Measurements from ENCODE around the gene ANKRD18A. TPM values are rescaled to one million over a fixed set of nuclear protein-coding genes. Genes with fewer than 3 reads are reported as not detected.
A peak's percentile ranks its signal among the peaks of the same experiment; 100 is the strongest.

The ANKRD18A gene
- 3.0 TPM for total RNA-seq
- long read RNA-seq, partial matches to known transcripts: 0 of 1 reads
- long read RNA-seq, other reads (novel, unspliced or antisense): 1 of 1 reads

- intact Hi-C loops (cut with DNase I): no loop called here
- peak; percentile 87 for DNase-seq (ENCODE audit: low spot score)
Observed at GRCh38 chr9:38620483-38621433, at the start of gene ANKRD18A. TSS of gene ANKRD18A (minus strand) at chr9:38620596. CDS start at chr9:38620285, 311 bp downstream.

GRCh38 chr9:38668791-38669466, 48.5 kb upstream of the ANKRD18A start:
- DNase-seq (ENCODE audit: low spot score): no peak
- intact Hi-C loops (cut with DNase I): no loop called here

GRCh38 chr9:38662763-38663593, 42.6 kb upstream of the ANKRD18A start:
- intact Hi-C loops (cut with DNase I): no loop called here
- DNase-seq (ENCODE audit: low spot score): no peak

DNA sequence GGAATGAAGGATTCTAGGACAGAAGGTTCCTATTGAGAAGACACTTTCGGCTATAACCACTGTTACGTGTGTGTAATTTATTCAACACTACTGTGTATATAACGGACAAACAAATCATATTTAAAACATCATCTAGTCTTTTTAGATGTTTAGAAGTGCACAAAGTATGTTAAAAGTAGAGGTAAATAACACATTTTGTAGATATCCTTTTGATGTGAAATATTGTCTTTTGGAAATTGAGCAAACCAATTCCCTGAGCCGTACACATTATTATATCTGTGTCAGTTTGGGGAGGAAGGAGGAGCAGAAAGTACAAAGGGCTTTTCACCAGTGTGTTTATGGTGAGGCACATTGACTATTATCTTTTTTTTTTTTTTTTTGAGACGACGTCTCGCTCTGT, 39.1 kb upstream of the ANKRD18A start:
- intact Hi-C loops (cut with DNase I): no loop called here
- DNase-seq (ENCODE audit: low spot score): no peak

DNA sequence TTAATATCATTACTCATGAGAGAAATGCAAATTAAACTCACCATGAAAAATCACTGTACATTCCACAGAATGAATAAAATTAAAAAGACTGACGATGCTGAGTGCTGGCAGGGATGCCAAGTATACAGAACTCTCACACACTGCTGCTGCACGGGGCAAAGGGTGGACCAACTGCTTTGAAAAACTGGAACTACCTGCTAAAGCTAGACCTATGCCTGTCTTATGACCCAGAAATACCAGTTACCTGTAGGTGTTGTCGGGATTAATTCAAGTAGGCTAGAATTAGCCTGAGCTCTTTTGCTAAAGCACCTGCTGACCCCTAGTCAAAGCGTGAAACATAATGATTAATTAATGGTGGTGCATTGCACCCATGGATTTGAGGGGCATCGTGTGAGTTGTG, 36.5 kb upstream of the ANKRD18A start:
- intact Hi-C loops (cut with DNase I): no loop called here
- DNase-seq (ENCODE audit: low spot score): no peak

- no peak for DNase-seq (ENCODE audit: low spot score)
- intact Hi-C loops (cut with DNase I): no loop called here
Observed at GRCh38 chr9:38652486-38652885, 32.1 kb upstream of the ANKRD18A start.

GRCh38 chr9:38652044-38652443, 31.6 kb upstream of the ANKRD18A start:
- intact Hi-C loops (cut with DNase I): no loop called here

GRCh38 chr9:38651400-38652042, 31.1 kb upstream of the ANKRD18A start:
- intact Hi-C loops (cut with DNase I): no loop called here
- no peak for DNase-seq (ENCODE audit: low spot score)

More at GRCh38 chr9:38652044-38652443, 31.6 kb upstream of the ANKRD18A start:
- no peak for DNase-seq (ENCODE audit: low spot score)

DNA sequence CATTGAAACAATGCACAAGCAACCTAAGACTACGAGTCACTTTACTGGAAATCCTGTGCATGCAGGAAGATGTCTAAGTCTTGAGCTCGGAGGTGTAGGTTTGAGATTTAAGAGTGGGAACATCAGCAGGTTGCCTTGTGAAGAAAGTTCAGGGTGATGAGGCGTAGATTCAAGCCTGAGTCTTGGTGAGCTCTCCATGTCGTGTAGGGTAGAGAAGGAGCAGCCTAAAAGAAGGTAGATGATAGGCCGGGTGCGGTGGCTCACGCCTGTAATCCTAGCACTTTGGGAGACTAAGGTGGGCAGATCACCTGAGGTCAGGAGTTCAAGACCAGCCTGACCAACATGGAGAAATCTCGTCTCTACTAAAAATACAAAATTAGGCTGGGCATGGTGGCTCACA, 30.2 kb upstream of the ANKRD18A start:
- intact Hi-C loops (cut with DNase I): no loop called here
- DNase-seq (ENCODE audit: low spot score): no peak

DNA sequence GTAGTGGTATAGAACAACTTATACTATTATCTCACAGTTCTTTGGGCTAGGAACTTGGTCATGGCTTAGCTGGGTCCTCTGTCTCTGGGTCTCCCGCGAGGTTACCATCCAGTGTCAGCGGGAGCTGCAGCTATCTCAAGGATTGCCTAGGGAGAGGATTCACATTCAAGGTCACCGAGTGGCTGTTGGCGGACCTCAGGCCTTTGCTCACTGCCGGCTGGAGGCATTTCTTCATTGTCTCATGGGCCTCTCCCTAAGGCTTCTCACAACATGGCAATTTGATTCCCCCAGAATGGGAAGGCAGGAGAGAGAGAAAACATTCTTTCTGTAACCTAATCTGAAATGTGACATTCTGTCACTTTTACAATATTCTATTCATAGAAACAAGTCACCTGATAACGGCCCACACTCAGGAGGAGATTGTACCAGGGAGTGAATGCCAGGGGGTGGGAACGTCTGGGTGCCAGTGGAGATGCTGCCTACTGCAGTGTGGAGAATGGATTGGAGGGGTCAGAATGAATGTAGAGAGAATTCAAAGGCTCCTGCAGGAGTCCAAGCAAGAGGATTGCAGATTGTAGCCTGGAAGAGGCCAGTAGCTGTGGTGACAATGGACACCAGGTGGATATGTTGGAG, 29.5 kb upstream of the ANKRD18A start:
- DNase-seq (ENCODE audit: low spot score): no peak
- intact Hi-C loops (cut with DNase I): no loop called here

DNA sequence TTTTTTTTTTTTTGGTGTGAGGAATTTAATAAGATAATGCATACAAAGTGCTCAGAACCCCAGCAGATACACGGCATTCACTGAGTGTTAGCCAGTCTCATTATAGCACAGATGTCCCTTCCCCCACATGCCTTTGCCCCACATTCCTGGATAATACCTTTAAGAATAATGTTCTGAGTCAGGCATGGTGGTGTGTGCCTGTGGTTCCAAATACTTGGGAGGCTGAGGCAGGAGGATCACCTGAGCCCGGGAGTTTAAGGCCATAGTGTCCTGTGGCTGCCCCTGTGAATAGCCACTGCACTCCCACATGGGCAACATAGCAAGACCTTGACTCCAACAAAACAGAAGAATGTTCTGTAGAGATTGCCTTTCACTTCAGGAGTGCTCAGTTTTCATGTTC, 24.2 kb upstream of the ANKRD18A start:
- intact Hi-C loops (cut with DNase I): no loop called here
- DNase-seq (ENCODE audit: low spot score): no peak

DNA sequence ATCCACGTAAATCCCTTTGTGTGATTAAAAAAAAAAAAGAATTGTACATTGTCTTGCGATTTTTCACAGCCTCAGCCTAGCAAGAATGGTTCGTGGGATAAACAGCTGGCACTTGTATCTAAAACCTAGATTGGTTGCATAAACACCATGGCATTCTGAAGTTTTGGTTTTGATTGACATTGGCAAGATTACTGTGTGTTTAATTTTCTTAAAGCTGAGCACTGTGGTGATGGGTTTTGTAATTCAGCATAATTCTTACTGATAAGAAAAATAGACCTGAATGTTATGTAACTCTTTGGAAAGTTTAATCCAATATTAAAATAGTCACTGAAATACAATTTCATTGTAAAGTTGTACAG, 23.4 kb upstream of the ANKRD18A start:
- no peak for DNase-seq (ENCODE audit: low spot score)
- intact Hi-C loops (cut with DNase I): no loop called here

GRCh38 chr9:38642951-38643814, 22.8 kb upstream of the ANKRD18A start:
- DNase-seq (ENCODE audit: low spot score): no peak
- intact Hi-C loops (cut with DNase I): no loop called here

DNA sequence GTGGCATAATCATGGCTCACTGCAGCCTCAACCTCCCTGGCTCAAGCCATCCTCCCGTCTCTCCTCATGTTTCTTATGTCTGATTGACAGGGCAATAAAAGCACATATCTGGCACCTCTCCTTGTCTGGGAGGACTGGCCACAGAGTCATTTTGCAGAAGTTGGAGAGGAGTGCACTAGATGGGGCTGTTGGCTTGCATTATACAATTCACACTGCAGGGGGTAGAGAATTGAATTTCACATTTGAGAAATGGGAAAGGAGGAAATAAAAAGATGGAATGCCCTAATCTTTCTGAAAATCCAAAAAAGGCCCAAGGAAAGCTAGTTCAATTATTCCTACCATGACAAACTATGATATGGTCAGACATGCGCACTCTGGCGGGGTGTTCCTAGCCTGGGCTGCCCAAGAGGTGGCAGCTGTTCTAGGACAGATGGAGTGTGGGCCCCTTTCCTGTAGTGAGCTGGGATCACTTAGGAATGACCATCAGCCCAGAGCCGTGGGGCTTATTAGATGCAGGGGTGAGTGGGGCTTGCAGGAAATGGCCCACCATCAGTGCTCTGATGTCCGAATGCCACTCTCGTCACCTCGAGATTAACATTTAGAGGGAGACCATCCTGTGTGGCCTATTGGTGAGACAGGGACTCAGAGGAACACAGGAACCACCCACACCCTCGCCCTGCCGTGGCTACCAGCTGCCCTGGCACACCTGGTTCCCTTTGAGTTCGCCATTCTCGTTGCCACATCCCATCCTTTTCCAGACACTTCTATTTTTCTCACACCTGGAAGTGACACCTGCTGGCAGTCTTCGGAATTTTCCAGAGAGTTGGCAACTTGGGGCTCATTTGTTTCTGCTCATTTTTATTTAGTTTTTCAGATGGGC, 21.8 kb upstream of the ANKRD18A start:
- no peak for DNase-seq (ENCODE audit: low spot score)
- intact Hi-C loops (cut with DNase I): no loop called here

- no peak for DNase-seq (ENCODE audit: low spot score)
- intact Hi-C loops (cut with DNase I): no loop called here
Observed at GRCh38 chr9:38641142-38641541, 20.7 kb upstream of the ANKRD18A start.

- intact Hi-C loops (cut with DNase I): no loop called here
- DNase-seq (ENCODE audit: low spot score): no peak
Observed at GRCh38 chr9:38639577-38639940, 19.2 kb upstream of the ANKRD18A start.

DNA sequence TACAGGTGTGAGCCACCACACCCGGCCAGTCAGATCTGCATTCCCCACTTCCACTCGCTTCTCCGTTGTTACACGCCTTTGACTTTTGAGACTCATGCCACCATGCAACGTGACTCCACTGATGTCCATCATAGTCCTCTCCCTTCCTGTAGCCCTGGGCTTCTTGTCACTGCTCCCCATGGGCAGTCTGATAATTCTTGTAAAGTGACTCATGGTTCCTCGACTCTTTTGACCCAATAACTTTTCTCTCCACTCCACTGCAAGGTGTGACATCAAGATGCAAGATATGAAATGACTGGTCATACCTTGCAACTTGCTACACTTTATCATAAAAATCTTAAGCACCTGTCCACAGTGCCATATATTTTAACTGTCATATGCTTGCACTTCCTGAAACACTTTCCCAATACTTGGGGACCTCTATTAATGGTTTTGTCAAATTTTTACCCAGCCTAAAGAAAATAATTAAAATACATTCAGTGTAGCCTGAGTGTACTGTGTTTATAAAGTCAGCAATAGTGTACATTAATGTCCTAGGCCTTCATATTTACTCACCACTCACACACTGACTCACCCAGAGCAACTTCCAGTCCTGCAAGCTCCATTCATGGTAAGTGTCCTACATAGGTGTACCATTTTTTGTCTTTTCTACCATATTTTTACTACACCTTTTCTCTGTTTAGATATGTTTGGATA, 18.6 kb upstream of the ANKRD18A start:
- intact Hi-C loops (cut with DNase I): no loop called here
- no peak for DNase-seq (ENCODE audit: low spot score)

Data from cardiac septum (tissue), 1 donor.